Hepatocyte (in vitro differentiated cells): ENCODE data around the gene LRRC23.

Experiments used
- EZH2 ChIP-seq: fragments of 200-600 bp; sonication (generic); IDR thresholded peaks from 2 replicates; pipeline ENCODE4 v1.6.1; 2016; ENCODE audit warnings: antibody characterized with exemption, mild to moderate bottlenecking, borderline replicate concordance
- EZH2phosphoT487 ChIP-seq: fragments of 200-600 bp; sonication (generic); IDR thresholded peaks from one replicate; pipeline ENCODE4 v1.6.1; 2018; ENCODE audit warnings: antibody characterized with exemption, mild to moderate bottlenecking, low read depth, moderate library complexity; ENCODE audit not compliant: unreplicated experiment, severe bottlenecking
- TF ChIP-seq, protein P1 (sequence below): fragments of 200-600 bp; sonication (generic); IDR thresholded peaks from 2 replicates; pipeline ENCODE4 v1.5.1; 2016; ENCODE audit warnings: antibody characterized with exemption, mild to moderate bottlenecking; ENCODE audit not compliant: poor library complexity

DNA sequence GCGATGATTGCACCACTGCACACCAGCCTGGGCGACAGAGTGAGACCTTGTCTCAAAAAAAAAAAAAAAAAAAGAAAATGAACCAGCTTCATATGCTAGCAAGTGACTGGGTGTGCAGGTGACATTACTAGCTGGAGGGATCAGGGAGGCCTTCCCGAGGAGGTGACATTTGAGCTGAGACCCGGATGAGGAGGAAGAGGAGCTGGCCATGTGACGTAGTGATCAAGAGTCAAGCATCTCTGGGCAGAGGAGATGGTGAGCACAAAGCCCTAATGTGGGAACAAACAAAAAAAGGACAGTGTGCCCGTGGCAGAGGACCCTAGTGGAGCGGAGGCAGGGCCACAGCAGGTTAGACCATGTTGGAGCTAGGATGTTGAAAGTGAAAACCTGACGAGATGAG lies 43.0 kb downstream of the LRRC23 start:
- TF ChIP-seq, protein P1, sequence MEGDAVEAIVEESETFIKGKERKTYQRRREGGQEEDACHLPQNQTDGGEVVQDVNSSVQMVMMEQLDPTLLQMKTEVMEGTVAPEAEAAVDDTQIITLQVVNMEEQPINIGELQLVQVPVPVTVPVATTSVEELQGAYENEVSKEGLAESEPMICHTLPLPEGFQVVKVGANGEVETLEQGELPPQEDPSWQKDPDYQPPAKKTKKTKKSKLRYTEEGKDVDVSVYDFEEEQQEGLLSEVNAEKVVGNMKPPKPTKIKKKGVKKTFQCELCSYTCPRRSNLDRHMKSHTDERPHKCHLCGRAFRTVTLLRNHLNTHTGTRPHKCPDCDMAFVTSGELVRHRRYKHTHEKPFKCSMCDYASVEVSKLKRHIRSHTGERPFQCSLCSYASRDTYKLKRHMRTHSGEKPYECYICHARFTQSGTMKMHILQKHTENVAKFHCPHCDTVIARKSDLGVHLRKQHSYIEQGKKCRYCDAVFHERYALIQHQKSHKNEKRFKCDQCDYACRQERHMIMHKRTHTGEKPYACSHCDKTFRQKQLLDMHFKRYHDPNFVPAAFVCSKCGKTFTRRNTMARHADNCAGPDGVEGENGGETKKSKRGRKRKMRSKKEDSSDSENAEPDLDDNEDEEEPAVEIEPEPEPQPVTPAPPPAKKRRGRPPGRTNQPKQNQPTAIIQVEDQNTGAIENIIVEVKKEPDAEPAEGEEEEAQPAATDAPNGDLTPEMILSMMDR: no peak
- TF ChIP-seq EZH2 (no peak), EZH2phosphoT487 (no peak)
